Fibroblast of skin of scalp (primary cell): ENCODE measurements around the gene PIWIL1.
A peak's percentile ranks its signal among the peaks of the same experiment; 100 is the strongest.

Experiments
- DNase-seq: peaks from one replicate; pipeline ENCODE4 v3.0.0-alpha.2; 2013

The PIWIL1 gene

GRCh38 chr12:130375296-130376287 is 37.9 kb downstream of the PIWIL1 start:
- DNase-seq = peak; percentile 2

- no peak for DNase-seq
Observed at GRCh38 chr12:130382818-130383217, 45.1 kb downstream of the PIWIL1 start.

GRCh38 chr12:130384234-130384633 is 46.5 kb downstream of the PIWIL1 start:
- DNase-seq = no peak

GRCh38 chr12:130385193-130385592 is 47.5 kb downstream of the PIWIL1 start:
- no peak for DNase-seq

- no peak for DNase-seq
Observed at GRCh38 chr12:130391186-130391585, 53.5 kb downstream of the PIWIL1 start.

- no peak for DNase-seq
Observed at GRCh38 chr12:130394906-130395305, 57.2 kb downstream of the PIWIL1 start.

- DNase-seq = no peak
Observed at GRCh38 chr12:130396667-130397066, 59.0 kb downstream of the PIWIL1 start.

GRCh38 chr12:130398100-130398848 is 60.6 kb downstream of the PIWIL1 start:
- no peak for DNase-seq

- DNase-seq = peak; percentile 4
Observed at GRCh38 chr12:130401703-130402102, 64.0 kb downstream of the PIWIL1 start.

GRCh38 chr12:130405332-130405731 is 67.6 kb downstream of the PIWIL1 start:
- no peak for DNase-seq

GRCh38 chr12:130412384-130412783 is 74.7 kb downstream of the PIWIL1 start:
- no peak for DNase-seq

GRCh38 chr12:130413909-130414308 is 76.2 kb downstream of the PIWIL1 start:
- DNase-seq = no peak

- DNase-seq = no peak
Observed at GRCh38 chr12:130414381-130414780, 76.7 kb downstream of the PIWIL1 start.

GRCh38 chr12:130418251-130418650 is 80.6 kb downstream of the PIWIL1 start:
- DNase-seq = no peak

GRCh38 chr12:130419116-130419515 is 81.4 kb downstream of the PIWIL1 start:
- no peak for DNase-seq

- DNase-seq = no peak
Observed at GRCh38 chr12:130420071-130420470, 82.4 kb downstream of the PIWIL1 start.

GRCh38 chr12:130421896-130422295 is 84.2 kb downstream of the PIWIL1 start:
- DNase-seq = no peak
